ENCODE data around the gene PER1. TPM values are rescaled to one million over a fixed set of nuclear protein-coding genes. Genes with fewer than 3 reads are reported as not detected.

PER1 gene
- total RNA-seq, 4 donors from 2014 or later: 55.9 to 211 (median 109) TPM

- 1% methylated on average over 12 to 59 of the region's 59 CpGs for WGBS, 2 donors (ENCODE audit: low coverage in 1 of 2)
- Histone ChIP-seq H3K9me3 (no peaks in the 10 kb centered on the region), H3K36me3 (peaks cover 0 to 3% (median 0%) of the 10 kb centered on the region in 4 donors), H3K4me3 (peak overlapping the region; percentile 69 to 94 (median 84)), H3K4me1 (peaks cover 24 to 65% (median 45%) of the 10 kb centered on the region in 4 donors), H3K27me3 (no peaks in the 10 kb centered on the region), H3K27ac (peak overlapping the region; percentile 99 to 100 (median 100))
- intact Hi-C loops (cut with DNase I; ENCODE audit: low total_unique reads): no loop called here
- TF ChIP-seq CTCF (IDR thresholded peaks at IDR 0.05) (no peak), EP300 (IDR thresholded peaks at IDR 0.05; ENCODE audit: low read depth) (peak; percentile 79), POLR2A (IDR thresholded peaks at IDR 0.05) (peak; percentile 100), POLR2AphosphoS5 (IDR thresholded peaks at IDR 0.05) (peak; percentile 100)
- in situ Hi-C loops (cut with MboI; ENCODE audit: low pct_ligation_motif_present in 1 of 4, low pct_unique_long_range_greater_than_20kb in 1 of 4, low sequenced_read_pairs in 3 of 4): no loop called here
- peak; percentile 100 for DNase-seq
Measured at GRCh38 chr17:8156246-8156992, 4.2 kb upstream of the PER1 start.

- TF ChIP-seq POLR2A (IDR thresholded peaks at IDR 0.05): no peak
- TF ChIP-seq EP300 (IDR thresholded peaks at IDR 0.05; ENCODE audit: low read depth): no peak
- no peak for TF ChIP-seq CTCF (IDR thresholded peaks at IDR 0.05)
- no peak for TF ChIP-seq POLR2AphosphoS5 (IDR thresholded peaks at IDR 0.05)
- in situ Hi-C loops (cut with MboI; ENCODE audit: low pct_ligation_motif_present in 1 of 4, low pct_unique_long_range_greater_than_20kb in 1 of 4, low sequenced_read_pairs in 3 of 4): no loop called here
- Histone ChIP-seq H3K36me3 (peaks cover 0 to 3% (median 0%) of the 10 kb centered on the region in 4 donors), H3K27ac (peak overlapping the region; percentile 95 to 100 (median 99)), H3K27me3 (no peaks in the 10 kb centered on the region), H3K9me3 (no peaks in the 10 kb centered on the region), H3K4me1 (peaks cover 19 to 65% (median 45%) of the 10 kb centered on the region in 4 donors), H3K4me3 (peak overlapping the region; percentile 69 to 94 (median 84))
- intact Hi-C loops (cut with DNase I; ENCODE audit: low total_unique reads): no loop called here
- DNase-seq: no peak
- WGBS, 2 donors (ENCODE audit: low coverage in 1 of 2): 0 to 8% methylated on average over 3 to 11 of the region's 11 CpGs
Measured at GRCh38 chr17:8155996-8156245, 3.7 kb upstream of the PER1 start.

- peaks cover 14 to 65% (median 46%) of the 10 kb centered on the region in 4 donors for H3K4me1 ChIP-seq
- in situ Hi-C loops (cut with MboI; ENCODE audit: low pct_ligation_motif_present in 1 of 4, low pct_unique_long_range_greater_than_20kb in 1 of 4, low sequenced_read_pairs in 3 of 4) (no loop called here), intact Hi-C loops (cut with DNase I; ENCODE audit: low total_unique reads) (no loop called here)
- WGBS, 2 donors (ENCODE audit: low coverage in 1 of 2): 29 to 41% methylated on average over 9 to 14 of the region's 14 CpGs
- H3K36me3 ChIP-seq: peaks cover 0 to 5% (median under 1%) of the 10 kb centered on the region in 4 donors
- TF ChIP-seq POLR2AphosphoS5 (IDR thresholded peaks at IDR 0.05) (no peak), POLR2A (IDR thresholded peaks at IDR 0.05) (no peak), CTCF (IDR thresholded peaks at IDR 0.05) (peak in 3 of 5 experiments; percentile 13 to 16 (median 13)), EP300 (IDR thresholded peaks at IDR 0.05; ENCODE audit: low read depth) (no peak)
- no peaks in the 10 kb centered on the region for H3K27me3 ChIP-seq
- DNase-seq: no peak
- H3K4me3 ChIP-seq: peak overlapping the region; percentile 69 to 94 (median 84)
- H3K9me3 ChIP-seq: no peaks in the 10 kb centered on the region
- H3K27ac ChIP-seq: peak overlapping the region; percentile 95 to 100 (median 99)
Measured at GRCh38 chr17:8155231-8155995, 3.2 kb upstream of the PER1 start.

- Histone ChIP-seq H3K36me3 (peaks cover 0 to 9% (median 4%) of the 10 kb centered on the region in 4 donors), H3K27ac (peak overlapping the region; percentile 95 to 100 (median 99)), H3K4me1 (peaks cover 14 to 67% (median 48%) of the 10 kb centered on the region in 4 donors), H3K4me3 (peak overlapping the region; percentile 69 to 94 (median 84)), H3K9me3 (no peaks in the 10 kb centered on the region), H3K27me3 (no peaks in the 10 kb centered on the region)
- WGBS, 2 donors (ENCODE audit: low coverage in 1 of 2): 37 to 44% methylated on average over 2 to 11 of the region's 11 CpGs
- no peak for TF ChIP-seq POLR2AphosphoS5 (IDR thresholded peaks at IDR 0.05)
- TF ChIP-seq CTCF (IDR thresholded peaks at IDR 0.05): no peak
- no peak for TF ChIP-seq EP300 (IDR thresholded peaks at IDR 0.05; ENCODE audit: low read depth)
- no peak for TF ChIP-seq POLR2A (IDR thresholded peaks at IDR 0.05)
- intact Hi-C loops (cut with DNase I; ENCODE audit: low total_unique reads) (no loop called here), in situ Hi-C loops (cut with MboI; ENCODE audit: low pct_ligation_motif_present in 1 of 4, low pct_unique_long_range_greater_than_20kb in 1 of 4, low sequenced_read_pairs in 3 of 4) (no loop called here)
- DNase-seq: no peak
Measured at GRCh38 chr17:8154608-8155155, 2.5 kb upstream of the PER1 start.

Data from transverse colon (tissue), 4 donors.